Osteocyte (in vitro differentiated cells): ENCODE measurements around the gene UGP2. TPM values are rescaled to one million over a fixed set of nuclear protein-coding genes. Genes with fewer than 3 reads are reported as not detected.
"Not testable (repeated sequence)": the region's sequence is repeated elsewhere in the genome, so short reads cannot be mapped to it uniquely, and the experiment has no call there.

ENCODE experiments used
- DNase-seq: peaks from one replicate; pipeline ENCODE4 v3.0.0; 2021; ENCODE audit warnings: mixed read lengths; ENCODE audit not compliant: unreplicated experiment; ENCODE audit errors: extremely low spot score
- H3K27ac Mint-ChIP-seq: one replicate; pipeline ENCODE4 v1.8.0; 2021; ENCODE audit warnings: mild to moderate bottlenecking, mixed read lengths; ENCODE audit not compliant: unreplicated experiment
- H3K27me3 Mint-ChIP-seq: one replicate; pipeline ENCODE4 v1.8.0; 2021; ENCODE audit warnings: mixed read lengths; ENCODE audit not compliant: unreplicated experiment
- H3K36me3 Mint-ChIP-seq: one replicate; pipeline ENCODE4 v1.8.0; 2021; ENCODE audit warnings: mixed read lengths; ENCODE audit not compliant: unreplicated experiment
- H3K4me1 Mint-ChIP-seq: one replicate; pipeline ENCODE4 v1.8.0; 2021; ENCODE audit warnings: mixed read lengths; ENCODE audit not compliant: unreplicated experiment
- H3K4me3 Mint-ChIP-seq: one replicate; pipeline ENCODE4 v1.8.0; 2021; ENCODE audit warnings: mild to moderate bottlenecking, moderate library complexity, mixed read lengths; ENCODE audit not compliant: unreplicated experiment
- H3K9me3 Mint-ChIP-seq: one replicate; pipeline ENCODE4 v1.8.0; 2021; ENCODE audit warnings: mixed read lengths; ENCODE audit not compliant: unreplicated experiment
- CTCF ChIP-seq: fragments of 200-600 bp; sonication (generic); IDR thresholded peaks from 2 replicates; pipeline ENCODE4 v1.5.0; 2021; ENCODE audit warnings: antibody characterized with exemption, mild to moderate bottlenecking, moderate library complexity
- total RNA-seq: library from RNA; stranded (reverse); gene quantifications from 2 replicates; pipeline ENCODE4 v1.2.1, GENCODE V29; 2021

The UGP2 gene
- total RNA-seq, 1 donor from 2014 or later = 109 TPM

- TF ChIP-seq CTCF = no peak
- H3K4me3 Mint-ChIP-seq = no peak overlapping the region
- no peaks in the 10 kb centered on the region for H3K27me3 Mint-ChIP-seq
- no peaks in the 10 kb centered on the region for H3K4me1 Mint-ChIP-seq
- no peak overlapping the region for H3K27ac Mint-ChIP-seq
- H3K9me3 Mint-ChIP-seq = peaks cover 29% of the 10 kb centered on the region
- no peak for DNase-seq
- H3K36me3 Mint-ChIP-seq = peaks cover 72% of the 10 kb centered on the region
Observed at GRCh38 chr2:63902149-63902548, 60.5 kb downstream of the UGP2 start.

- no peak for DNase-seq
- TF ChIP-seq CTCF = no peak
- H3K36me3 Mint-ChIP-seq = peaks cover 75% of the 10 kb centered on the region
- no peaks in the 10 kb centered on the region for H3K27me3 Mint-ChIP-seq
- H3K4me1 Mint-ChIP-seq = no peaks in the 10 kb centered on the region
- no peak overlapping the region for H3K27ac Mint-ChIP-seq
- peaks cover 29% of the 10 kb centered on the region for H3K9me3 Mint-ChIP-seq
- H3K4me3 Mint-ChIP-seq = no peak overlapping the region
Observed at GRCh38 chr2:63903003-63903402, 61.3 kb downstream of the UGP2 start.

GRCh38 chr2:63914311-63914710, 72.6 kb downstream of the UGP2 start:
- Mint-ChIP-seq H3K36me3 (peaks cover 55% of the 10 kb centered on the region), H3K9me3 (no peaks in the 10 kb centered on the region), H3K27me3 (no peaks in the 10 kb centered on the region), H3K4me1 (peaks cover 8% of the 10 kb centered on the region), H3K4me3 (no peak overlapping the region), H3K27ac (no peak overlapping the region)
- TF ChIP-seq CTCF = no peak
- DNase-seq = no peak

GRCh38 chr2:63926815-63927214, 85.1 kb downstream of the UGP2 start:
- Mint-ChIP-seq H3K4me3 (no peak overlapping the region), H3K27ac (no peak overlapping the region), H3K27me3 (no peaks in the 10 kb centered on the region), H3K36me3 (peaks cover 49% of the 10 kb centered on the region), H3K9me3 (peaks cover 11% of the 10 kb centered on the region), H3K4me1 (no peaks in the 10 kb centered on the region)
- no peak for TF ChIP-seq CTCF
- no peak for DNase-seq

- not testable (repeated sequence) for H3K4me1 Mint-ChIP-seq, H3K4me3 Mint-ChIP-seq, H3K27me3 Mint-ChIP-seq, H3K27ac Mint-ChIP-seq, DNase-seq
- peaks cover 71% of the 10 kb centered on the region for H3K36me3 Mint-ChIP-seq
- H3K9me3 Mint-ChIP-seq = peaks cover 11% of the 10 kb centered on the region
Observed at GRCh38 chr2:63932104-63932503, 90.4 kb downstream of the UGP2 start.

Other genes starting within 250 kb of the UGP2 start
- 17.2 and 17.3 TPM in 2 replicates for gene VPS54, start 177.5 kb downstream of the UGP2 start, total RNA-seq